Ramos (cell line): ENCODE data around the gene APOM.

Experiments
- in situ Hi-C: fragments of 300-500 bp; cut with MboI; formaldehyde crosslinking; loops from one replicate; pipeline ENCODE4 v1.14.3; 2022; ENCODE audit warnings: low sequenced_read_pairs; ENCODE audit not compliant: unreplicated experiment

Gene APOM

DNA sequence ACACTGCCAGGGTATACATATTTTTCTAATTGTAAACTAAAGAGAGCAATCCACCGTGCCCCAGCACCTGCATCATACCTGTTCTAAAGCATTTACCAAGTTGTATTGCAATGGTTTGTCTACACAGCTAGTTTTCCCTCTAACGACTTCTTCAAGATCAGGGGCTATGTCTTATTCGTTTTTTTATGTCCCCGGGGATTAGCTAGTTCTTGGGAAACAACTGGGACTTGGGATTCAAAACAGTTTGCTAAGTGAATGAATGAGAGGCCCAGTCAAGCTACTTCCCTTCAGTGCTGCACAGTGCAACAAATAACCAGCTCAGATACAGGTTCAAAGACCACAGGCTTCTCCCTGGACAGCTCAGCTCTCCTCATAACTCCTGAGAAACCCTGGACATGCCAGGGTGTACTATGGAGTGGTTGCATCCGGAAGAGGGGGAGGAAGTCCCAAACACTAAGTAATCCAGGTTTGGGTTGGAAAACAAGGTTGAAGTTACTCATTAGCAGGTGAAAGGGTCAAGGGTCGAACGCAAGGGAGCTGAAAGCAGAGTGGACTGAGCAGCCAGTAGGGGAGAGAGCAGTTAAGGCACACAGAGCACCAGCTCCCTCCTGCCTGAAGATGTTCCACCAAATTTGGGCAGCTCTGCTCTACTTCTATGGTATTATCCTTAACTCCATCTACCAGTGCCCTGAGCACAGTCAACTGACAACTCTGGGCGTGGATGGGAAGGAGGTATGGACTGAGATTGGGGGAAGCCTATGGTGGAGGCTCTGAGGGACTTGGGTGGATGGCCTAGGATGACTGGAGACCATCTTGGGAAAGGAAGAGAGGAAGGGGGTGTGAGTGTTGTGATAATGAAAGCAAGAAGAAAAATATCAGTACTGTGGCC, at the start of gene APOM:
TSS of gene APOM (plus strand) at position 546 of the 889 bp plus-strand sequence. CDS start at position 619, 73 bp downstream.
- in situ Hi-C loops, result no loop called here

DNA sequence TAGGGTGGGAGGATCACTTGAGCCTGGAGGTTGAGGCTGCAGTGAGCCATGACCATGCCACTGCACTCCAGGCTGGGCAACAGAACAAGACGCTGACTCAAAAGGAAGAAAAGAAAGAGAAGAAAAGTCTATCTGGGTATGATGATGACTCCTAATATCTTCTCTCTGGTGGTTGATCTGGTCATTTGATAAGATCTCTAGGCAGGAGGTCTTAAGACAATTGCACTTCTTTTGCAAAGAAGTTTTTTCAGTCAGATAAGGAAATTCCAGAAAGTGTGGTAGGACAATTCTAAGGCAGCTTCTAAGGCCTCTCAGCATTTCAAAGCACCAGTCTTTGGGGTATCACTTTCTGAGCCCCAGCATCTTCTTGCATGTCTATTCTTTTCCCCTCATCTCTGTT, 48.4 kb upstream of the APOM start:
- in situ Hi-C loops, result no loop called here

DNA sequence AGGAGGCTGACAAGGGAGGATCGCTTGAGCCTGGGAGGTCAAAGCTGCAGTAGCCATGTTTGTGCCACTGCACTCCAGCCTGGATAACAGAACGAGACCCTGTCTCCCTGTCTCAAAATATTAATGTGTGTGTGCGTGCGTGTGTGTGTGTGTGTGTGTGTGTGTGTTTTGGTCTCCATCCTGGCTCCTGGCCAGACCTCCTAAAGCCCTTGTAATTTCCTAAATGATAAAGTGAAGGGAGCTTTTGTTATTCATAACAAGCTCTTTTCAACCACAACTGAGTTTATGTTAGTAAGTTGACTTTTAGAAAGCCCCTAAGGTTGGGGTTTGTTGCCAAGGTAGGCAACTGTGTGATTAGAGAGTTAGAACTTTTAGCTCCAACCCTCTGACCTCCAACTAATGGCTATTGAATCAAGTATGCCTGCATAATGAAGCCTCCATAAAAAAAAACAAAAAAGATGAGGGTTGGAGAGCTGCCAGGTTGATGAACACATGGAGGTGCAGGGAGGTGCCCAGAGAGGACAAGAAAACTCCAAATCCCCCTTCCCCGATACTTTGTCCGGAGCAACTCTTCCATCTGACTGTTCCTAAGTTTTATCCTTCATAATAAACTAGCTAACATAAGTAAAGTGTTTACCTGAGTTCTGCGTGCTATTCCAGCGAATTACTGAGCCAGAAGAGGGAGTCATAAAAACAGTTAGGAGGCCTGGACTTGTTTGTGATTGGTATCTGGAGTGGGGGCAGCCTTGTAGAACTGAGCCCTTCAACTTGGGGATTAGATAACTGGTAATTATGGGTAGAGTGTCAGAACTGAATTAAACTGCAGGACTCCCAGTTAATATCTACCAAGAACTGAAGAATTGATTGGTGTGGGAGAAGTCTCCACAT, 45.9 kb upstream of the APOM start:
- in situ Hi-C loops, result no loop called here

DNA sequence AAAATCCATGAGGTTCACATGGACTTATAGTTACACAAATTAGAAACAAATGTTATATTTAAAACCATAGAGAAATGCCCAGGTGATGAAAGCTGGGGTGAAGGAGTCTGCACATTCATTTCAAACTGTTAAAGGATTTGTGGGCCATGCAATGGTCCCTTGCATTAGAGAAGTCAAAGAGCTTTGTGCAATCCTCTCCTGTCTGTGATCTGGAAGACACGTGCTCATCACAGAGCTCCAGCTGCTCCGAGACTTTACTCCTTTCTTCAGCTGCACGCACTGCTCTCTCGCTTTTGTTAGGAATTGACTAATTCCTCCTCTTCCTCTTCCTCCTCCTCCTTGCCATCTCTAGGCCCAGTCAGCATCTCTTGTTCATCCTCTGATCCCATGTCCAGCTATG, 44.7 kb upstream of the APOM start:
- in situ Hi-C loops, result no loop called here

DNA sequence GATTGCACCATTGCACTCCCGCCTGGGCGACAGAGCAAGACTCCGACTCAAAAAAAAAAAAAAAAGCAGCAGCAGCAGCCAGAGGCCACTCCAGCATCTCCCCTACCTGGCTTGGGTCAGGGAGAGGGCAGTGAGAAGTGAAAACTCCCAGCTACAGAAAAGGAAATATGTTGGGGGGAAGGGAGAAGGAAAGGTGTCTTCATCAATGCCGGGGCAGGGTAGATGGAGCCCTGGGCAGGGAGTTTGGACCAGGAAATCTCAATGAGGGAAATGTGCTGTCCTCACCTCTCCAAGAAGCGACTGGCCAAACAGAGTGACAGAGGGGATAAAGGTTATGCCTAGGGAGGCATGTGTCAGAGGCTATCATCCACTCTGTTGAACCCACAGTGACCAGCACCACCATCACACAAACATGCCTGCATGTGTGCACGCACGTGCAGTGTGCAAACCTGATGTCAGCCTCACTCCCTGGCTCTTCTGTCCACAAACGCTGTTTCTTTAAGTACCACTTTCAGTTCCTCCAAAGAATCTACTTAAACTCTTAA, 41.5 kb upstream of the APOM start:
- in situ Hi-C loops, result no loop called here

DNA sequence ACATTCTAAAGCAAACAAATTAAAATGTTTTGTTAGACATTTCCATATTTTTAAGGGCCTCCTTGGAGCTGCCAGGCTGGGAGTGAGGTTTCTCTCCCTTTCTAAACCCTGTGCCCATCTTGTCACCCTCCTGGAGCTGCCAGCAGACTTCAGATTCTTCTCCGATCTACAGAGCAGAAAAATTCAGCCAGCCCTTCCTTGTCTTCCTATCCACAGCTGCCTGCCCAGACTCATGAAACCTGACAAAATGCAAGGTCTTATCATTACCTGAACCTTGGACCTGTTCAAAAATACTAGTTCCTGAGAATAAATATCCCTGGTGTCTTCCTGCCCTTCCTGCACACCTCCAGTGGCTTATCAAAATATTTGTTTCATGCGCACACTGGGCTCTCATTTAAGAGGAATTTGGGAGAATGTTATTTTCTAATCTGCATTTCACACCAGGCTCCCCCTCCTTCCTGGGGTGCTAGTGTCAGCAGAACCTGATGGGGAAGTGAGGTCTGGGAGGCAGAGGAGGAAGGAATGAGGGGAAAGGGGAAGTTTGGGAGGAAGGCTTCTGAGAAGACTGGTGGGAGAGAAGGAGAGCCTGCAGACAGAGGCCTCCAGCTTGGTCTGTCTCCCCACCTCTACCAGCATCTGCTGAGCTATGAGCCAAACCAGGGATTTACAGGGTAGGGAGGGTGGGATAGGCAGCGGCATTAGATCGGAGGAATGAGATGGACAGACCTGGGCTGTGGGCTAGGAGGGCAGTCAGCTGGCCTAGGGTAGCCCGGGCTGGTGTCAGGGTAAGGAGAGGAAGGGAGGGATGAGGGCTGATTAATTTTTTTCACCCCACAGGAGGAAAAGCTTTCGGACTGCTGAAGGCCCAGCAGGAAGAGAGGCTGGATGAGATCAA, 40.8 kb upstream of the APOM start, which contains the start of gene AIF1:
TSS of gene AIF1 (plus strand) at position 551 of the 895 bp plus-strand sequence. CDS start at position 647, 96 bp downstream.
- in situ Hi-C loops, result no loop called here

DNA sequence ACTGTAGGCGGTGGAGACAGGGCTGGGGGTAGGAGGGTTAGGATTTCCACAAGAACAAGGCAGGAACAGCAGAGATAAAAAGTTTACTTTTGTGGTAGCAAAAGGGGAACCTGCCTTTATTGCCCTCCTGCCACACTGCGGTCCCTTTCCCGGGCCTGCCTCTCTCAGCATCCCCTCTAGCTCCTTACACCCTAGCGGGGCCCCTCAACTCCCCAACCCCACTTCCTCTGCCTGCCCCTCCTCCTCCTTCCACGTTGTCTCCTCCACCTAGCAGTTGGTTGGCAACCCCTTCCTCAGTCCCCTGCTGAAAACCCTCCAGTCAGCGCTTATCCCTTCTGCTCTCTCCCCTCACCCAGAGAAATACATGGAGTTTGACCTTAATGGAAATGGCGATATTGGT, 39.9 kb upstream of the APOM start:
- in situ Hi-C loops, result no loop called here

DNA sequence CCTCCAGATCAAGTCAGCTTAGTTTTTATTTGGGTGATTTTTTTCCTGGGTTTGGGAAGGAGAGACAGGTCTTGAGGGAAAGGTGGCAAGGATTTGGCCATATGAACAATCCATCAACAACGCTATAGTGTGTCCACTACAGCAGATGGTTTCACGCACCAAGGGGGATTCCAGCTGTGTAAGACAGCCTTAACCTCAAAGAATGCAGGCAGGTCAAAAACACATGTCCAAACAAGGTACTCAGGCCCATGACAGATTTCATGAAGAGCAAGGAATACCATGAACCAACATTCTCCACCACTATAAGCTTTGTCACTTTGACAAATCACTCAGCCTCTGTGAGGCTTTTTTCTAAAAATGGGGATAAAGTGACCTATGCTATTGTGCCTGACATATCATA, 38.7 kb upstream of the APOM start:
- in situ Hi-C loops, result no loop called here

DNA sequence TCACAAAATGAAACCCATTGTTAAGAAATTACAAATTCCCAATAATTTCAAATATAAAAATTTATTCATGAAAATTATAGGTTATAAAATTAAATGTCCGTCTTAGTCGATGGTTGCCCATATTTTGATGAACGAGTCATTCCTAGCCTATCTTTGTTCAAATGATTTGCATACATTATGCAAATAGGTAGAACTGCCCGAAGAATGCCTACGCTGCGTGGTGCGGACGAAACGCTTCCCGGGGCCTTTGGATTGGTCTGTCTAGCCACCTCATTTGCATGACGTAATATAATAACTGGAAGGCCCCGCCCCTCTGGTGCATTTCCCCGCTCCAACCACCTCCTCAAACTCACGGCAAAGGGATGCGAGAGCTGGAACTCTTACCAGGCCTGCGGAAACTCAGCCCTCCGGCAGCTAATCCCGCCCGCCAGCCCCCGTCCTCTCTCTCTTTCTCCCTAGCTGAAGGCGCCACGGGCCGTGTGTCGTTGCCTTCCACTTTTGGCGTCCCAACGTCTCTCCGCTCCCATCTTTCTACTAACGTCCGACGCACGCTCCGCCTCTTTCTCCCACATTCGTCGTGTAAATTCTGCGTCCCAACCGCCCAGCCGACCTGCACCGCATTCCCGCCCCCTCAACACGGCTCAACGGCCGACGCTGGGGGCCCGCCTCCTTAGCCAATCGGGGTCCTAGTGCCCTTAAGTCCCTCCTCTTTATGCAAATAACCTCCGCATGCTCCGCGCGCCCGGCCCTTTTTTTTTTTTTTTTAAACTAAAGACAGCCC, 35.7 kb upstream of the APOM start:
- in situ Hi-C loops, result no loop called here

DNA sequence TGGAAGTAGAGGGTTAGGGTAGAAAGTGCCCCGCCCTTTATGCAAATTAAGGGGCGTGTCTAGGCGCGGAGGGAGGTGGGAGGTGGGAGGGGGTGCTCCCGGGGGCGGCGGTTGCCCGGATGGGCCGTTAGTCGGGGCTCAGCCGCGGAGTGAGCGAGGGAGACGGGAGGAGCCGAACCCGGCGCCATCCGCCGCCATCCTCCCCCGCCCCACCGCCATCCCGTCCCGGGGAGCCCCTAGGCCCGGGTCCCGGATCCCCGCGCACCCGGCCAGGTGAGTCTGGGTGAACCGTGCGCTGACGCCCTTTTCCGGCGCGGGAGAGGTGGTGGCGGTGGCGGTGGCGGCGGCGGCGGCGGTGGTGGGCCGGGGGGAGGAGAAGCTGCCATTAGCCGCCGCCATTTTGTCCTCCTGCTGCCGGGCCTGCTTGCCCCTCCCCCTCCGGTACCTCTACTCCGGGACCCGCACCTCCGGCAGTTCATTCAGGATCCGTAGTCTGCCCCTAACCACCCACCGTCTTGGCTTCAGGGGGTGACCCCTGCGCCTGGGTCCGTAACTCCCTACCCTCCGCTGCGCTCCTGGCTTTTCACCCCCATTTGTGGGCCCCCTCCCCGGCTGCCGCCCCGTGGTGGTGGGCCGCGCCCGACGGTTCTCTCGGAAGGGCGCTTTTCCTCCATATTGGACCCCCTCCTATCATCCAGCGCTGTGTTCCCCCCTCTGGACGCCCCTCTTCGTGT, 34.9 kb upstream of the APOM start, which contains the start of gene PRRC2A:
TSS of gene PRRC2A (plus strand) at position 130 of the 734 bp plus-strand sequence. CDS start 2,075 bp downstream, outside the sequence.
- in situ Hi-C loops, result no loop called here

DNA sequence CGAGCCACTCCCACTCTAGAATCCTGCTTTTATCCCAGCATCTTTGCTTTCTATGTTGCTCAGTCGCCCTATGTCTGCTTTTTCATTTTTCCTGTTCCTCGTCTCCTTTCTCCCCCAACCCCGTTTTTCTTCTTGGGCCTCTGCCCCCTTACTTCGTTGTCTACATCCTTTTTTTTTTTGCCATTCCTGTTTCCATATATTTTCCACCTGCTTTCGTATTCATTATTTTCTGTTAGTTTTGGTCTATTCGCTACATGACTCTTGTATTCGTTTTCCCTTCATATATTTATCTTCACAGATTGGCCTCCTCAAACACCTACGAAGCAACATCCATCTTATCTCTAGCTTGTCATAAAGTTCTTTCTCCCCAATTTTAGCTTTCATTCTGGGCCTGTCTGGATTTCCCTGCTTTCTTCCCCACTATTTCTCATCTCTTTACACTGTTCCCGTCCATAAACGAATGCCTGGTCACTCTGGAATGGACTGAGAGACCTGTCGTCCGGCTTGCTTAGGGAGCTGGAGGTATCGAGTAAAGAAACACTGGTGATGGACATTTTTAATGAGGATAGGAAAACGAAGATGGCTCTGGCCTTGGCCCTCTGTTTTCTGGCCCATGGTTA, 34.3 kb upstream of the APOM start:
- in situ Hi-C loops, result no loop called here

DNA sequence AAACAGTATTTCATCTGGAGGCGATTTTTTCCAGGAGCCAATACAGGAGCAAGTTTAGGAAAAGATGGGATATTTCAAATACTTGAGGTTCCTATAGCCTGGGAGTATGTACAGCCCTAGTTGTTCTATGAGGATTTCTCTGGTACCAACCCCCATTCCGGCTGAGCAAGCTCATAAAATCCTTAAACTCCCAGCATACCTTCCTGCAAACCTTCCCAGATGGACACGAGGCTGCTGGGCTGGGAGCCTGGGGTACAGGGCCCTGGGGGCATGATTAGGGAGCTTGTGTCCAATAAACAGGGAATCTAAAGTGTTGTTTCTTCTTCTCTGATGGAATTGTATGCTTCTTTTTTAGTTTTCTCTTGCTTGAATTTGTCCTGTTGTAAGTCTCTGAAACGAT, 33.7 kb upstream of the APOM start:
- in situ Hi-C loops, result no loop called here

DNA sequence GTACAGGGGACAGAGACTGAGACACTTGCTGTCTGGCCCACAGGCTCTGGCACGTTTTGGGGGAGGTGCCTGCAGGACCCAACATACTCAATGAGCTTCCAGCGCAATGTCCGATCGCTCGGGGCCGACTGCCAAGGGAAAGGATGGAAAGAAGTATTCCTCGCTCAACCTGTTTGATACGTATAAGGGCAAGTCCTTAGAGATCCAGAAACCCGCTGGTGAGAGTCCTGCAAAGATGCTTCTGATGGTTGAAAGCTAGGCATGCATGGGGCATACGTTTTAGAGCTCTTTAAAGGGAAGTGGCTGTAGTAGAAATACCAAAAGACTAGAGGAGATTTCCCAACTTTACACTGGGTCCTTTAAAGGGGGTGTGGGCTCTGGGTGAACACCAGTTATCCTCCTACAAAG, 33.0 kb upstream of the APOM start:
- in situ Hi-C loops, result no loop called here

DNA sequence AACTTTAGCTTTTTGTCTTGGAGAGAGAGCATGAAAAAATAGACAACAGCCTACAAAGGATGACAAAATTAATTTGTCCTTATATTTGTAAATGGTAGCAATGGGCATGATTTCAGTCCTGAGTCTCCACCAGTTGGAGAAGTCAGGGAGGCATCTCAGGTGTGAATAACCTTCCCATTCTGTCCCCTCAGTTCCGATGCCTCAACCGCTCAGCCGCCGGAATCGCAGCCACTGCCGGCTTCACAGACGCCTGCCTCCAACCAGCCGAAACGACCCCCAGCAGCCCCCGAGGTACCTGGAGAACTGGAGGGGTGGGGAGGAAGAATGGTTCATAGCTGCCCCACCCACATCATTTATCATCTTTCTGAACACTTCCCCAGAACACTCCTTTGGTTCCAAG, 31.6 kb upstream of the APOM start:
- in situ Hi-C loops, result no loop called here

DNA sequence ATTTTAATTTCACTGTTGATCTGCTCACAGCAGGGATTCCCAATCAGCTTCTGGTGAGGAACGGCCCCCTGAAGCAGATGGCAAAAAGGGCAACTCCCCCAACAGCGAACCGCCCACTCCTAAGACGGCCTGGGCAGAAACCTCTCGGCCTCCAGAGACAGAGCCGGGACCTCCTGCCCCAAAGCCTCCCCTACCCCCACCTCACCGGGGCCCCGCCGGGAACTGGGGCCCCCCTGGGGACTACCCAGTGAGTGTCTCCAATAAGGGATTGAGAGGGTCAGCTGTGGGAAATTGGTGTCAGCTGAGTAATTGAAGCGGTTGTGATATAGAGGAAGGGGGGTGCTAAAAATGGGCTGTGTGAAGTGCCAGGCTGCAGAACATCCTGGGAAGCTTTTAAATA, 28.7 kb upstream of the APOM start:
- in situ Hi-C loops, result no loop called here

DNA sequence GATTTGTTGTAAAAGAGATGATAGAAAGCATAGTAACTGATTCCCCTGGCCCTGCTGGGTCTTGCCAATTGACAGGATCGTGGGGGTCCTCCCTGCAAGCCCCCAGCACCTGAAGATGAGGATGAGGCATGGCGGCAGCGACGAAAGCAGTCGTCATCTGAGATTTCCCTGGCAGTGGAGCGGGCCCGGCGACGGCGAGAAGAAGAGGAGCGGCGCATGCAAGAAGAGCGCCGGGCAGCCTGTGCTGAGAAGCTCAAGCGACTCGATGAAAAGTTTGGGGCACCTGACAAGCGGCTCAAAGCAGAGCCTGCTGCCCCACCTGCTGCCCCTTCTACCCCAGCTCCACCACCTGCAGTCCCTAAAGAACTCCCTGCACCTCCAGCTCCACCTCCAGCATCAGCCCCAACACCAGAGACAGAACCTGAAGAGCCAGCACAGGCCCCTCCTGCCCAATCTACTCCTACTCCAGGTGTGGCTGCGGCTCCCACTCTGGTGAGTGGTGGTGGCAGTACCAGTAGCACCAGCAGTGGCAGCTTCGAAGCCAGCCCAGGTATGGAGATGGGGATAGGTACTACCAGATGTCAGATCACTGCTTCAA, 27.9 kb upstream of the APOM start:
- in situ Hi-C loops, result no loop called here

DNA sequence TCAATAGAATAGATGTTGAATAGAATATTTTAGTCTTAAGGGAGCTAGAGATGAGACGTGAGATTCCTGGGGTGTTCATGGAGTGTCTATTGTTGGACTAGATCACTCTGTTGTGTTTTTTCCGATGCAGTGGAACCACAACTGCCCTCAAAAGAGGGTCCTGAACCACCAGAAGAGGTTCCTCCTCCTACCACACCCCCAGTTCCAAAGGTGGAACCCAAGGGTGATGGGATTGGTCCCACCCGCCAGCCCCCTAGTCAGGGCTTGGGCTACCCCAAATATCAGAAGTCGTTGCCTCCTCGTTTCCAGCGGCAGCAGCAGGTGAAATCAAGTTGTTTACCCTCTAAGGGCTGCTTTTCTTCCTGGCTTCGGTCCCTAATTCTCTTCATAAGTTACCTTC, 26.7 kb upstream of the APOM start:
- in situ Hi-C loops, result no loop called here
